A549 (cell line): ENCODE data around the gene KIAA0825. TPM values are rescaled to one million over a fixed set of nuclear protein-coding genes. Genes with fewer than 3 reads are reported as not detected.
A peak's percentile ranks its signal among the peaks of the same experiment; 100 is the strongest.
"Not testable (repeated sequence)": the region's sequence is repeated elsewhere in the genome, so short reads cannot be mapped to it uniquely, and the experiment has no call there.

ENCODE experiments used
- ATAC-seq, 2 experiments: fragments of 200-7000 bp in 1 of 2; fragments of >200 bp in 1 of 2; cut with Nextera tagmentation in 1 of 2; cut with Tn5 transposase in 1 of 2; 3 replicates each; pipeline versions ENCODE4 v1.8.0 to v1.9.1; 2018 to 2020; ENCODE audit warnings: mild to moderate bottlenecking in 1 of 2, moderate library complexity in 1 of 2
- CTCF ChIA-PET: fragments of 300-600 bp; sonication (Branson Sonifier 250); formaldehyde crosslinking; extraction: SDS; loops from one replicate; lab custom pipeline; 2021; ENCODE audit warnings: antibody characterized with exemption, inconsistent platforms; lab: Yijun Ruan, JAX
- POLR2A ChIA-PET: fragments of 350-600 bp; formaldehyde crosslinking; extraction: SDS; loops from one replicate; lab custom pipeline; 2021; ENCODE audit warnings: antibody characterized with exemption, inconsistent platforms; lab: Yijun Ruan, JAX
- DNase-seq, 2 experiments: peaks; one replicate each; pipeline versions ENCODE4 v3.0.0 to v3.0.0-alpha.2; 2011 to 2016; ENCODE audit warnings: low read depth in 1 of 2, low spot score in 1 of 2
- FAIRE-seq: peaks from 2 replicates; lab custom pipeline; 2011; peaks lifted over from hg19 to GRCh38; lab: Jason Lieb, UNC
- H3K27ac ChIP-seq, 2 experiments: fragments of >200 bp; sonication (Bioruptor Twin); formaldehyde crosslinking; 3 replicates each; pipeline ENCODE4 v1.5.1; 2016 to 2017
- H3K4me1 ChIP-seq: fragments of >200 bp; sonication (Bioruptor Twin); formaldehyde crosslinking; 3 replicates; pipeline ENCODE4 v1.6.1; 2016
- H3K4me2 ChIP-seq: fragments of >200 bp; sonication (Bioruptor Twin); formaldehyde crosslinking; 3 replicates; pipeline ENCODE4 v1.6.1; 2016
- H3K4me3 ChIP-seq: fragments of >200 bp; sonication (Bioruptor Twin); formaldehyde crosslinking; 3 replicates; pipeline ENCODE4 v1.5.1; 2016
- H3K9me3 ChIP-seq: fragments of >200 bp; sonication (Bioruptor Twin); formaldehyde crosslinking; 3 replicates; pipeline ENCODE4 v1.6.1; 2016
- BCL3 ChIP-seq: fragments of >200 bp; sonication (Bioruptor Twin); formaldehyde crosslinking; IDR thresholded peaks from 3 replicates; pipeline ENCODE4 v1.6.1; 2016
- CBX8 ChIP-seq: fragments of 200-600 bp; sonication (generic); IDR thresholded peaks from 2 replicates; pipeline ENCODE4 v1.6.1; 2016
- CTCF ChIP-seq: fragments of >200 bp; sonication (Bioruptor Twin); formaldehyde crosslinking; IDR thresholded peaks from 3 replicates; pipeline ENCODE4 v1.5.1; 2016
- EHF ChIP-seq: fragments of 250-450 bp; sonication (Bioruptor Pico); IDR thresholded peaks from 2 replicates; pipeline ENCODE4 v1.5.0; 2020; ENCODE audit warnings: mild to moderate bottlenecking
- ELK1 ChIP-seq: fragments of 150-350 bp; IDR thresholded peaks from 2 replicates; pipeline ENCODE4 v1.6.1; 2014; ENCODE audit warnings: low read depth, mild to moderate bottlenecking, low read length
- ESRRA ChIP-seq: fragments of 150-350 bp; IDR thresholded peaks from 2 replicates; pipeline ENCODE4 v1.6.1; 2014; ENCODE audit warnings: mild to moderate bottlenecking, low read length, borderline replicate concordance
- HDAC2 ChIP-seq: fragments of 200-600 bp; sonication (generic); IDR thresholded peaks from 2 replicates; pipeline ENCODE4 v1.6.1; 2016
- HEYL ChIP-seq: fragments of 250-450 bp; sonication (Bioruptor Pico); IDR thresholded peaks from 2 replicates; pipeline ENCODE4 v1.8.0; 2021; ENCODE audit warnings: mild to moderate bottlenecking, moderate library complexity
- HMGXB4 ChIP-seq: fragments of 250-450 bp; sonication (Bioruptor Pico); IDR thresholded peaks from 2 replicates; pipeline ENCODE4 v1.5.0; 2021; ENCODE audit warnings: mild to moderate bottlenecking, moderate library complexity, borderline replicate concordance
- JUN ChIP-seq, 2 experiments: fragments of >200 bp; sonication (Bioruptor Twin); formaldehyde crosslinking; IDR thresholded peaks; 2 replicates in 1 of 2; 3 replicates in 1 of 2; pipeline ENCODE4 v1.6.1; 2016 to 2017
- KDM1A ChIP-seq: fragments of 200-600 bp; sonication (generic); IDR thresholded peaks from 2 replicates; pipeline ENCODE4 v1.6.1; 2016; ENCODE audit warnings: low read depth, mild to moderate bottlenecking
- KDM5A ChIP-seq: fragments of 200-600 bp; sonication (generic); IDR thresholded peaks from 2 replicates; pipeline ENCODE4 v1.6.1; 2016; ENCODE audit warnings: antibody characterized with exemption, mild to moderate bottlenecking
- NR3C1 ChIP-seq: fragments of >200 bp; sonication (Bioruptor Twin); formaldehyde crosslinking; IDR thresholded peaks from 3 replicates; pipeline ENCODE4 v1.6.1; 2017
- RAD21 ChIP-seq, 2 experiments: fragments of >200 bp in 1 of 2; sonication (Bioruptor Twin) in 1 of 2; formaldehyde crosslinking in 1 of 2; IDR thresholded peaks in 1 of 2; conservative IDR thresholded peaks in 1 of 2; 2 replicates in 1 of 2; 3 replicates in 1 of 2; pipeline ENCODE4 v1.6.1; 2012 to 2018; ENCODE audit warnings: inconsistent platforms in 1 of 2
- RARB ChIP-seq: fragments of 250-450 bp; sonication (Bioruptor Pico); IDR thresholded peaks from 2 replicates; pipeline ENCODE4 v1.8.0; 2021; ENCODE audit warnings: mild to moderate bottlenecking, moderate library complexity
- REST ChIP-seq: fragments of 200-600 bp; sonication (generic); IDR thresholded peaks from 2 replicates; pipeline ENCODE4 v1.6.1; 2016; ENCODE audit warnings: antibody characterized with exemption, mild to moderate bottlenecking, moderate library complexity
- SMC3 ChIP-seq: fragments of >200 bp; sonication (Bioruptor Twin); formaldehyde crosslinking; IDR thresholded peaks from 3 replicates; pipeline ENCODE4 v1.6.1; 2018; ENCODE audit warnings: inconsistent platforms
- ZC3H11A ChIP-seq: fragments of 450-650 bp; IDR thresholded peaks from 2 replicates; pipeline ENCODE4 v1.6.1; 2014; ENCODE audit warnings: antibody characterized with exemption, mild to moderate bottlenecking
- ZFP36 ChIP-seq: fragments of 450-650 bp; IDR thresholded peaks from 2 replicates; pipeline ENCODE4 v1.6.1; 2014; ENCODE audit warnings: borderline replicate concordance; ENCODE audit not compliant: partially characterized antibody
- WGBS: methylation state at CpG from one replicate; pipeline ENCODE4 v1.1.6; 2017; ENCODE audit errors: missing lambda C conversion rate; 5-methylcytosine and 5-hydroxymethylcytosine counted together
- polyA plus RNA-seq, 4 experiments: library from polyadenylated mRNA; depleted of rRNA in 3 of 4; stranded (reverse); fragments of >200 nt; fragmentation: RNase III in 1 of 4; extraction: RNeasy Plus Mini Kit Qiagen cat#74134 plus additional on column Dnase treatment in 1 of 4; gene quantifications; 2 replicates in 3 of 4; 3 replicates in 1 of 4; pipeline ENCODE4 v1.2.3, GENCODE V29; 2011 to 2017

Gene KIAA0825
- polyA plus RNA-seq, 2 of the 4 experiments (the other 2 are of a cell fraction), result 0.57 to 0.80 TPM

GRCh38 chr5:94153736-94154450, 464.5 kb downstream of the KIAA0825 start:
- ChIA-PET POLR2A (no interaction called here), CTCF (interaction anchor here (0.6 to 1.2 kb wide), 2 partner anchors 23 to 304 kb away, joined by 3 read pairs; no protein-coding TSS in a partner anchor)
- ATAC-seq, result no peak
- Histone ChIP-seq H3K9me3 (no peaks in the 10 kb centered on the region), H3K4me1 (peaks cover 10% of the 10 kb centered on the region; the same call in 2 of the 3 replicates), H3K27ac (no peak overlapping the region), H3K4me3 (no peak overlapping the region), H3K4me2 (peak overlapping the region; percentile 23)
- DNase-seq, result no peak
- no peak for TF ChIP-seq HEYL (CRISPR knock-in tag)
- 0 out of 3 replicates have a peak, but pooled peaks have one; percentile 6 for TF ChIP-seq CTCF
- no peak for FAIRE-seq
- WGBS, result 15% methylated on average over 3 of the region's 3 CpGs

- H3K27ac ChIP-seq, H3K4me1 ChIP-seq, FAIRE-seq, H3K4me3 ChIP-seq, CTCF ChIA-PET, POLR2A ChIA-PET, ATAC-seq, H3K4me2 ChIP-seq, DNase-seq, H3K9me3 ChIP-seq: not testable (repeated sequence)
These were observed 474.8 kb downstream of the KIAA0825 start for GRCh38 chr5:94143621-94144020.

- ChIA-PET POLR2A (no interaction called here), CTCF (no interaction called here)
- FAIRE-seq (no peak), DNase-seq (no peak), ATAC-seq (no peak)
- Histone ChIP-seq H3K27ac (no peak overlapping the region), H3K4me2 (no peak overlapping the region), H3K4me1 (no peaks in the 10 kb centered on the region), H3K4me3 (no peak overlapping the region), H3K9me3 (peaks cover 3% of the 10 kb centered on the region; the same call in 1 of the 3 replicates)
- WGBS, result 100% methylated on average over 2 of the region's 2 CpGs
- TF ChIP-seq HEYL (CRISPR knock-in tag) (no peak), NR3C1 (no peak), JUN (IDR thresholded peaks at IDR 0.05) (no peak), ZFP36 (no peak), BCL3 (no peak), ZC3H11A (no peak), SMC3 (no peak), KDM5A (no peak), ESRRA (no peak), HDAC2 (no peak), HMGXB4 (CRISPR knock-in tag) (no peak), EHF (CRISPR knock-in tag) (no peak), CBX8 (no peak), RARB (CRISPR knock-in tag) (no peak), RAD21 (conservative IDR thresholded peaks at IDR 0.05 in 1 of 2, IDR thresholded peaks at IDR 0.05 in 1 of 2) (no peak), KDM1A (no peak), REST (no peak), ELK1 (no peak)
- TF ChIP-seq, all 56 proteins: peak for 0
These were observed 478.1 kb downstream of the KIAA0825 start for GRCh38 chr5:94140300-94140699.
